ENCODE results near the gene CBY1. TPM values are rescaled to one million over a fixed set of nuclear protein-coding genes. Genes with fewer than 3 reads are reported as not detected.

The CBY1 gene
- total and polyA plus RNA-seq, 2 donors (not counting 1 experiment from before 2014, with no cell fraction given): 6.0 to 20.7 TPM

DNA sequence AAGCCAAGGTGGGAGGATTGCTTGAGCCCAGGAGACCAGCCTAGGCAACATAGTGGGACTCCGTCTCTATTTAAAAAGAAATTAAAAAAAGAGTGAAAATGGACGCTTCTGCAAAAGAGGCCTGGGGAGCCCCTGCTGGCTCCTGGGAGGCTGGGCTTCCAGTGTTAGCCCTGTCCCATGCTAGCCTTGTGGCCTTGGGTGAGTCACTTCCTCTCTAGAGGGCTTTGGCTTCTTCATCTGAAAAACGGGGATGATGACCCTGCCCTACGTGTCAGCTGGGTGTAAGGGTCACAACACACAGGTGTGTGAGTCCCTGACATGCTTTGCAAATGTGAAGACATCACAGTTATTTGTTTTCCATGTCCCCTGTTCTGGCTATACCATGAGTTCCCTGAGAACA, 33.1 kb upstream of the CBY1 start:
- H3K4me3 ChIP-seq (ENCODE audit: control extremely low read depth in 1 of 5, extremely low read depth in 1 of 5, insufficient read depth in 1 of 5, low read depth in 2 of 5, low read length in 4 of 5): no peak overlapping the region
- ChIA-PET POLR2A (no interaction called here), CTCF (no interaction called here)
- H3K9ac ChIP-seq (ENCODE audit: low read length): no peak overlapping the region
- H2AFZ ChIP-seq (ENCODE audit: insufficient read depth, low read depth, low read length, poor library complexity, severe bottlenecking): no peak overlapping the region
- no peaks in the 10 kb centered on the region for H4K20me1 ChIP-seq (ENCODE audit: control insufficient read depth, insufficient read depth, low read length, poor library complexity, severe bottlenecking)
- Mint-ChIP-seq H3K4me3 (no peak overlapping the region), H3K27me3 (peaks cover 19% of the 10 kb centered on the region), H3K4me1 (no peaks in the 10 kb centered on the region), H3K27ac (no peak overlapping the region), H3K9me3 (ENCODE audit: insufficient read depth) (peaks cover 1% of the 10 kb centered on the region)
- H3K79me2 ChIP-seq (ENCODE audit: control insufficient read depth, insufficient read depth, low read length): no peaks in the 10 kb centered on the region
- H3K4me1 ChIP-seq (ENCODE audit: control insufficient read depth in 2 of 2, insufficient read depth in 2 of 2, low read length in 2 of 2): no peaks in the 10 kb centered on the region
- intact Hi-C loops (cut with micrococcal nuclease): no loop called here
- no peaks in the 10 kb centered on the region for H3K27me3 ChIP-seq (replicated peaks in 1 of 4; ENCODE audit: control extremely low read depth in 1 of 4, control insufficient read depth in 3 of 4, insufficient read depth in 4 of 4, low read length in 3 of 4)
- H3K27ac ChIP-seq (ENCODE audit: low read length in 2 of 2): no peak overlapping the region
- no peak for DNase-seq
- 86% methylated on average over 3 of the region's 4 CpGs for WGBS (ENCODE audit: insufficient coverage)
- no peaks in the 10 kb centered on the region for H3K36me3 ChIP-seq (replicated peaks in 1 of 2; ENCODE audit: control extremely low read depth in 1 of 2, control insufficient read depth in 1 of 2, extremely low read depth in 1 of 2, insufficient read depth in 2 of 2, low read length in 1 of 2)
- H3K4me2 ChIP-seq (replicated peaks; ENCODE audit: low read depth, low read length, poor library complexity, severe bottlenecking): no peak overlapping the region
- no peak for ATAC-seq (ENCODE audit: low read depth)
- TF ChIP-seq, protein P1, sequence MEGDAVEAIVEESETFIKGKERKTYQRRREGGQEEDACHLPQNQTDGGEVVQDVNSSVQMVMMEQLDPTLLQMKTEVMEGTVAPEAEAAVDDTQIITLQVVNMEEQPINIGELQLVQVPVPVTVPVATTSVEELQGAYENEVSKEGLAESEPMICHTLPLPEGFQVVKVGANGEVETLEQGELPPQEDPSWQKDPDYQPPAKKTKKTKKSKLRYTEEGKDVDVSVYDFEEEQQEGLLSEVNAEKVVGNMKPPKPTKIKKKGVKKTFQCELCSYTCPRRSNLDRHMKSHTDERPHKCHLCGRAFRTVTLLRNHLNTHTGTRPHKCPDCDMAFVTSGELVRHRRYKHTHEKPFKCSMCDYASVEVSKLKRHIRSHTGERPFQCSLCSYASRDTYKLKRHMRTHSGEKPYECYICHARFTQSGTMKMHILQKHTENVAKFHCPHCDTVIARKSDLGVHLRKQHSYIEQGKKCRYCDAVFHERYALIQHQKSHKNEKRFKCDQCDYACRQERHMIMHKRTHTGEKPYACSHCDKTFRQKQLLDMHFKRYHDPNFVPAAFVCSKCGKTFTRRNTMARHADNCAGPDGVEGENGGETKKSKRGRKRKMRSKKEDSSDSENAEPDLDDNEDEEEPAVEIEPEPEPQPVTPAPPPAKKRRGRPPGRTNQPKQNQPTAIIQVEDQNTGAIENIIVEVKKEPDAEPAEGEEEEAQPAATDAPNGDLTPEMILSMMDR (IDR thresholded peaks at IDR 0.05): no peak
- no peak for TF ChIP-seq EZH2 (IDR thresholded peaks at IDR 0.05; ENCODE audit: borderline replicate concordance, insufficient read depth, low read depth, low read length, poor library complexity, severe bottlenecking)
- peaks cover 0 to under 1% (median 0%) of the 10 kb centered on the region in 3 donors for H3K9me3 ChIP-seq (ENCODE audit: control extremely low read depth in 1 of 3, control insufficient read depth in 2 of 3, insufficient read depth in 1 of 3, low read length in 2 of 3)

DNA sequence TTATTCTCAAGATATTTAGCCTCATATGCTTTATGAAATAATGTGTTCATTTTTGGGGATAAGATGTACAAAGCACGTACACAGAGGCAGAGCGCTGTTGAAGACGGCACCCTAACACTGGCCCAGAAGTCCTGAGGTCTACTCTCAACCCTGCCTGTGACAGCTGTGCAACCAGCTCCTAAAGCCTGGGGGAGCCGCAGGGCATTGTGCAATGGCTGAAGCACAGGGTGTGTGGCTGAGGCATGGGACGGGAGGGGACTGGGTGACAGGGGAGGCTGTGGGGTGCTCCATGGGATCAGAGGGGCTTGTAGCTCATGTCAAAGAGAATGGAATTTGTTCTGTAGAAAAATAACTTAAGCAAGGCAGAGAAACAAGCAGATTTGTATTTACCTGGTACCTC, 28.0 kb upstream of the CBY1 start:
- Mint-ChIP-seq H3K27ac (no peak overlapping the region), H3K4me1 (no peaks in the 10 kb centered on the region), H3K4me3 (no peak overlapping the region), H3K9me3 (ENCODE audit: insufficient read depth) (no peaks in the 10 kb centered on the region), H3K27me3 (peaks cover 25% of the 10 kb centered on the region)
- Histone ChIP-seq H3K79me2 (ENCODE audit: control insufficient read depth, insufficient read depth, low read length) (no peaks in the 10 kb centered on the region), H2AFZ (ENCODE audit: insufficient read depth, low read depth, low read length, poor library complexity, severe bottlenecking) (no peak overlapping the region), H4K20me1 (ENCODE audit: control insufficient read depth, insufficient read depth, low read length, poor library complexity, severe bottlenecking) (no peaks in the 10 kb centered on the region), H3K4me2 (replicated peaks; ENCODE audit: low read depth, low read length, poor library complexity, severe bottlenecking) (no peak overlapping the region), H3K36me3 (replicated peaks in 1 of 2; ENCODE audit: control extremely low read depth in 1 of 2, control insufficient read depth in 1 of 2, extremely low read depth in 1 of 2, insufficient read depth in 2 of 2, low read length in 1 of 2) (no peaks in the 10 kb centered on the region), H3K4me1 (ENCODE audit: control insufficient read depth in 2 of 2, insufficient read depth in 2 of 2, low read length in 2 of 2) (no peaks in the 10 kb centered on the region), H3K27ac (ENCODE audit: low read length in 2 of 2) (no peak overlapping the region), H3K9ac (ENCODE audit: low read length) (no peak overlapping the region), H3K27me3 (replicated peaks in 1 of 4; ENCODE audit: control extremely low read depth in 1 of 4, control insufficient read depth in 3 of 4, insufficient read depth in 4 of 4, low read length in 3 of 4) (no peaks in the 10 kb centered on the region), H3K9me3 (ENCODE audit: control extremely low read depth in 1 of 3, control insufficient read depth in 2 of 3, insufficient read depth in 1 of 3, low read length in 2 of 3) (no peaks in the 10 kb centered on the region), H3K4me3 (ENCODE audit: control extremely low read depth in 1 of 5, extremely low read depth in 1 of 5, insufficient read depth in 1 of 5, low read depth in 2 of 5, low read length in 4 of 5) (no peak overlapping the region)
- TF ChIP-seq EZH2 (IDR thresholded peaks at IDR 0.05; ENCODE audit: borderline replicate concordance, insufficient read depth, low read depth, low read length, poor library complexity, severe bottlenecking): no peak
- TF ChIP-seq, protein P1 (IDR thresholded peaks at IDR 0.05): no peak
- ATAC-seq (ENCODE audit: low read depth): no peak
- WGBS (ENCODE audit: insufficient coverage): 98% methylated on average over 5 of the region's 5 CpGs
- intact Hi-C loops (cut with micrococcal nuclease): no loop called here
- POLR2A ChIA-PET: no interaction called here
- DNase-seq: no peak
- CTCF ChIA-PET: interaction anchor here (0.5 kb wide), 1 partner anchor 587 kb away, joined by 4 read pairs; no protein-coding TSS in a partner anchor

Data from B cell (primary cell).